Activated naive CD8-positive, alpha-beta T cell treated with anti-CD3 and anti-CD28 coated beads, Interleukin-2, amount 10 ng/mL, durations not matched to agents 7 days and 5 days (primary cell): ENCODE data around the gene ST3GAL5. TPM values are rescaled to one million over a fixed set of nuclear protein-coding genes. Genes with fewer than 3 reads are reported as not detected.
"Not testable (repeated sequence)": the region's sequence is repeated elsewhere in the genome, so short reads cannot be mapped to it uniquely, and the experiment has no call there.

ENCODE experiments used
- ATAC-seq: fragments of 150-1000 bp; cut with Tn5 transposase; one replicate; pipeline ENCODE4 v1.10.0; 2021; ENCODE audit warnings: low read depth, moderate library complexity
- POLR2A ChIA-PET: fragments of 350-600 bp; sonication (Branson Sonifier 250); formaldehyde crosslinking; loops from one replicate; lab custom pipeline; 2021; ENCODE audit warnings: antibody characterized with exemption; lab: Charles Lee
- DNase-seq: peaks from one replicate; pipeline ENCODE4 v3.0.0; 2021
- H3K27ac Mint-ChIP-seq: one replicate; pipeline ENCODE4 v1.8.0; 2022; ENCODE audit warnings: mild to moderate bottlenecking, mixed read lengths
- H3K27me3 Mint-ChIP-seq: one replicate; pipeline ENCODE4 v1.8.0; 2022; ENCODE audit warnings: mild to moderate bottlenecking, moderate library complexity, mixed read lengths
- H3K36me3 Mint-ChIP-seq: one replicate; pipeline ENCODE4 v1.8.0; 2021; ENCODE audit warnings: mild to moderate bottlenecking, mixed read lengths
- H3K4me1 Mint-ChIP-seq: one replicate; pipeline ENCODE4 v1.8.0; 2021; ENCODE audit warnings: mixed read lengths
- H3K4me3 Mint-ChIP-seq: one replicate; pipeline ENCODE4 v1.8.0; 2022; ENCODE audit warnings: mild to moderate bottlenecking, moderate library complexity, mixed read lengths
- H3K9me3 Mint-ChIP-seq: one replicate; pipeline ENCODE4 v1.8.0; 2021; ENCODE audit warnings: mixed read lengths
- total RNA-seq, 2 experiments: library from RNA; stranded (reverse); gene quantifications; one replicate each; pipeline ENCODE4 v1.2.3, GENCODE V29; 2021

Gene ST3GAL5
- total RNA-seq, 2 experiments from 2014 or later = 59.9 to 62.8 TPM

- H3K9me3 Mint-ChIP-seq = peaks cover 10% of the 10 kb centered on the region
- H3K4me3 Mint-ChIP-seq = no peak overlapping the region
- peaks cover 13% of the 10 kb centered on the region for H3K4me1 Mint-ChIP-seq
- ATAC-seq = no peak
- DNase-seq = no peak
- POLR2A ChIA-PET = interaction anchor here (1.7 kb wide), 1 partner anchor 10 kb away, joined by 5 read pairs; the partner anchor contains the start of gene ST3GAL5
- no peak overlapping the region for H3K27ac Mint-ChIP-seq
- peaks cover 24% of the 10 kb centered on the region for H3K36me3 Mint-ChIP-seq
- H3K27me3 Mint-ChIP-seq = no peaks in the 10 kb centered on the region
These were observed 10.5 kb upstream of the ST3GAL5 start for GRCh38 chr2:85899284-85899683.

DNA sequence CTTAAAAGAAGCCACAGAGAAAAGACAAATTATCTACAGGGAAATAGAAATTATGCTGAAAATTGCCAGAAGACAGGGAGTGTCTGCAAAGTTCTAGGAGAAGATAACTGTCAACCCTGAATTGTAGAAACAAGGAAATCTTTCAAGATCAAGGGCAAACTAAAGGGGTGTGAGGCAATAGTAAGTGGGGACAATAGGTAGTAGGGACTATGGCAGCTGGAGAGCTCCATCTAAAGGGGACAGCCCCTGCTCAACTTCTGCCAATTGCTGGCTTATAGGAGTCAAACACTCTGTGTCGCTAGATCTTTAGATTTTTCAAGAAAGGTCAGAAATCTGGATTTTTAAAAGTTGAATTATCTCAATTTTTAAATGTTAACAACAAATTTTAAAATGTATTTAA lies 10.1 kb upstream of the ST3GAL5 start:
- no peak overlapping the region for H3K27ac Mint-ChIP-seq

GRCh38 chr2:85894554-85895278 lies 5.9 kb upstream of the ST3GAL5 start:
- peaks cover 33% of the 10 kb centered on the region for H3K36me3 Mint-ChIP-seq
- DNase-seq, H3K27ac Mint-ChIP-seq, H3K27me3 Mint-ChIP-seq, ATAC-seq, H3K4me3 Mint-ChIP-seq: not testable (repeated sequence)
- POLR2A ChIA-PET = interaction anchor here (0.9 kb wide), 1 partner anchor 99 kb away, joined by 6 read pairs; no protein-coding TSS in a partner anchor
- H3K9me3 Mint-ChIP-seq = peaks cover 12% of the 10 kb centered on the region
- H3K4me1 Mint-ChIP-seq = peaks cover 40% of the 10 kb centered on the region

More for the DNA sequence above, 10.1 kb upstream of the ST3GAL5 start:
- Mint-ChIP-seq H3K4me1 (peaks cover 16% of the 10 kb centered on the region), H3K36me3 (peaks cover 28% of the 10 kb centered on the region), H3K4me3 (no peak overlapping the region), H3K27me3 (no peaks in the 10 kb centered on the region), H3K9me3 (peaks cover 12% of the 10 kb centered on the region)
- POLR2A ChIA-PET = interaction anchor here (1.7 kb wide), 1 partner anchor 10 kb away, joined by 5 read pairs; the partner anchor contains the start of gene ST3GAL5
- DNase-seq (no peak), ATAC-seq (no peak)

DNA sequence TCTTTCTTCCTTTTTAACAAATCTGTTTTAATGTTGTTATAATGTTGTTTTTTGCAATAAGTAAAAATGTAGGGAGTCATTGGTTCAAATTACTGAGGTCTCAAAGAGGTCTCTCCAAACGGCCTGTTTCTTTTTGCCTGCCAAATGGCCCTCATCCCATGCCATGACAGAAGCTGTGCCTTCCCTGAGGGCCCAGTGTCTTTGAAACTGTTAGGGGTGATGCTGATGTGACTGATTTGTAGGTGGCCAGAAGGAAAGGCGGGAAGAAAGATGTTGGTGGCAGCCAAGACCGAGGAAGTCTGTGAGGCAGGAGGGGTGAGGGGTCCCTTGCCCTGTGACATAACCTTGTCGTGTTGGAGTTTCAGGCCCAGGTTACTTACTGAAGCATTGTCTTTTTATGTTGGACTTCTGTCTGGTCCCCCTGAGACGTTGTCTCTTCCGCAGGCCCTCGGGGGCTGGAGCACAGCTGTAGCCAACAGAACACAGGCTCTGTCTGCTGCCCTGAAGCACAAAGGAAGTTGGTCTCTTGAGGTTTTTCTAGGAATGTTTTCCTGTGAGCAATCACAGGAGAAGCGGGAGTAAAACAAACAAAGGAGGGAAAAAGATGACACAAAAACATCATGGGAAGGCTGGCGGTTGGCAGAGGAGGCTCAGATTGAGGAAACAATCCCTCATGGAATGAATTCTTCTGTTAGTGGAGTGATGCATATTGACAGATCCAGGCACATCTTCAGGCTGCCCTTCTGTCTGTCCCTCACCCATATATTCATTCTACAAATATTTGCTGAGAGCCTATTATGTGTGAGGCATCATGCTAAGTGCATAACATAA lies 4.9 kb upstream of the ST3GAL5 start:
- Mint-ChIP-seq H3K27ac (peak overlapping the region; percentile 4), H3K27me3 (no peaks in the 10 kb centered on the region), H3K4me1 (peaks cover 42% of the 10 kb centered on the region), H3K4me3 (peak overlapping the region; percentile 29), H3K9me3 (peaks cover 12% of the 10 kb centered on the region), H3K36me3 (peaks cover 32% of the 10 kb centered on the region)
- DNase-seq (no peak), ATAC-seq (no peak)
- POLR2A ChIA-PET = no interaction called here

DNA sequence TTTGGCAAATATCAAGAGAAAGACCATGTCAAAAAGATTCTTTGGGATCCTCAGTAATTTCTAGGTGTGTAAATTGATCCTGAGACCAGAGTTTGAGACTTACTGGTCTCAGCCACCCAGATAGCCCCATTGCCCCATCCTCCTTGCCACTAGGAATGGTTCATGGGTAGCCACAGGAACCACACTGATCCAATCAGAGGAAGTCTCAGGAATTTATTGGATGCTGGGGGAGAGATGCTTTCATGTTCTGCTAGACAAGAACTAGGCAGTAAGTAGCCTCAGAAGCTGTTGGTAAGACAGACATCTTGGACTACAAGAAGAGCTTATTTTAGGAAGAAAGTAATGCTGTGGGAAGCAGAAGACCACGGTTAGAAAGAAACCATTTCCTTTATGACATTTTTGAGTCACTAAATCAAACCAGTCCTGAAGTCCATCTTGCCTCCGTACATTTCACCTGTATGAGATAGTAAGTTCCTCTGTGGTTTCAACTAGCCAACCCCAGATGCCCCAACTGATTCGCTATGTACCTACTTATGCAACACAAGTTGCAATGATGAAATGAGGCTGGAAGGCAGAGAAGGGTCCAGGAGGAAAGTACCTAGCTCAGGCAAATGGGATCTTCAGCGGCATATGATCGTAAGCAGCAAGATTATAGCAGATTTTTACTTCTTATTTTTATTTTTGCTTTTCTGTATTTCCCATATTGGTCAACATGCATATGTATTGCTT lies 3.6 kb upstream of the ST3GAL5 start:
- Mint-ChIP-seq H3K27ac (no peak overlapping the region), H3K9me3 (peaks cover 5% of the 10 kb centered on the region), H3K4me1 (peaks cover 41% of the 10 kb centered on the region), H3K27me3 (no peaks in the 10 kb centered on the region), H3K4me3 (peak overlapping the region; percentile 48), H3K36me3 (peaks cover 23% of the 10 kb centered on the region)
- ATAC-seq (no peak), DNase-seq (no peak)
- POLR2A ChIA-PET = no interaction called here

GRCh38 chr2:85890522-85891176 lies 1.9 kb upstream of the ST3GAL5 start:
- Mint-ChIP-seq H3K9me3 (peaks cover 5% of the 10 kb centered on the region), H3K4me3 (peak overlapping the region; percentile 73), H3K27ac (peak overlapping the region; percentile 82), H3K4me1 (peaks cover 56% of the 10 kb centered on the region), H3K36me3 (peaks cover 26% of the 10 kb centered on the region), H3K27me3 (no peaks in the 10 kb centered on the region)
- POLR2A ChIA-PET = interaction anchor here (0.6 to 6.6 kb wide), 8 partner anchors 10 to 190 kb away, joined by 3 to 74 read pairs (median 14); no protein-coding TSS in a partner anchor
- DNase-seq (no peak), ATAC-seq (no peak)

DNA sequence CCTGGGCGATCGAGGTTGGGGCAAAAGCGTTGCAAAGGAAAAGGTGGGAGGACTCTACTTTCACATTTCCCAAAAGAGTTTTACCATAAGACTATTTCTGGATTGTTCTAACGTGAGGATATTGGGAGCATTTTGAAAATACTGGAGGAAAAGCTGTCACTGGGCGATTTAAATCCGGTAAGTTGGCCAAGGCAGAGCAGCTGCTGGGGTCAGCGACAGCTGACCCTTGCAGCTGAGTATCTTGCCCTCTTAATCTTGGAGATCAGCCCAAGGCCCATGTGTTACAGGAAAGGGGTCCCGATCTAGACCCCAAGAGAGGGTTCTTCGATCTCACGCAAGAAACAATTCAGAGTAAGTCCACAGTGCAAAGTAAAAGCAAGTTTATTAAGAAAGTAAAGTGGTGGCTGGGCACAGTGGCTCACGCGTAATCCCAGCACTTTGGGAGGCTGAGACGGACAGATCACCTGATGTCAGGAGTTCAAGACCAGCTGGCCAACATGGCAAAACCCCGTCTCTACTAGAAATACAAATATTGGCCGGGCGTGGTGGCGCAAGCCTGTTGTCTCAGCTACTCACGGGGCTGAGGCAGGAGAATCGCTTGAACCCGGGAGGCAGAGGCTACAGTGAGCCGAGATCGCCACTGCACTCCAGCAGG lies 964 bp upstream of the ST3GAL5 start:
- POLR2A ChIA-PET = interaction anchor here (0.6 to 6.6 kb wide), 18 partner anchors 10 to 560 kb away, joined by 3 to 74 read pairs (median 7); no protein-coding TSS in a partner anchor
- DNase-seq (peak; percentile 42), ATAC-seq (no peak)
- Mint-ChIP-seq H3K27ac (peak overlapping the region; percentile 94), H3K27me3 (no peaks in the 10 kb centered on the region), H3K4me3 (peak overlapping the region; percentile 94), H3K36me3 (peaks cover 19% of the 10 kb centered on the region), H3K4me1 (peaks cover 63% of the 10 kb centered on the region), H3K9me3 (peaks cover 2% of the 10 kb centered on the region)

GRCh38 chr2:85888020-85888683 lies 638 bp downstream of the ST3GAL5 start:
- peak overlapping the region; percentile 86 for H3K27ac Mint-ChIP-seq
- H3K4me3 Mint-ChIP-seq = peak overlapping the region; percentile 85
- POLR2A ChIA-PET = interaction anchor here (0.6 to 6.6 kb wide), 16 partner anchors 13 to 191 kb away, joined by 3 to 74 read pairs (median 5); no protein-coding TSS in a partner anchor
- peaks cover 23% of the 10 kb centered on the region for H3K36me3 Mint-ChIP-seq
- DNase-seq (peak; percentile 56), ATAC-seq (peak; percentile 10)
- H3K4me1 Mint-ChIP-seq = peaks cover 63% of the 10 kb centered on the region
- H3K27me3 Mint-ChIP-seq = no peaks in the 10 kb centered on the region
- peaks cover 3% of the 10 kb centered on the region for H3K9me3 Mint-ChIP-seq

DNA sequence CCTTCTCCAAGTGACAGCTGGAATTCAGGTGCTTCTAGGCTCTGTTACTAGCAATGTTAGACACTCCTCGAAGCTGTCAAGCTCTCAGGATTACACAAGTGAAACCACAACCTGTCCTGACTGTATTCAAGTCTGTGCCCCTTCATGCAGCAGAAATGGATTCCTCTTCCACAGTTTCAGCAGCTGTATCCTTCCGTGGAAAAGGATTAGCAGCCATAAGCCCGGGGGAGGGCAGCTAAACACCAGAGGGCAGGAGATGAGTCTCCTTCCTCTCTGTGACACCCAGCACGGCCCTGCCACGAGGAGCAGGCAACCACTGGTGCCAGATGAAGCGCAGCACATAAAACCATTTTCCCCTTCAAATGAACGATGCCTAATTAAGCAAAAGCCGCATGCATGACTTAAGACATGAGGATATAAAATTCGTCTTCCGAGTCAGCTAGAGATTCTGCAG lies 1.2 kb downstream of the ST3GAL5 start:
- H3K27me3 Mint-ChIP-seq = no peaks in the 10 kb centered on the region
- H3K27ac Mint-ChIP-seq = peak overlapping the region; percentile 86
- peaks cover 58% of the 10 kb centered on the region for H3K4me1 Mint-ChIP-seq
- peak; percentile 65 for DNase-seq
- peak overlapping the region; percentile 85 for H3K4me3 Mint-ChIP-seq
- ATAC-seq = peak; percentile 29
- H3K36me3 Mint-ChIP-seq = peaks cover 27% of the 10 kb centered on the region
- peaks cover 3% of the 10 kb centered on the region for H3K9me3 Mint-ChIP-seq
- POLR2A ChIA-PET = interaction anchor here (0.6 to 6.6 kb wide), 14 partner anchors 8 to 192 kb away, joined by 3 to 74 read pairs (median 6); no protein-coding TSS in a partner anchor

- no peaks in the 10 kb centered on the region for H3K27me3 Mint-ChIP-seq
- H3K4me3 Mint-ChIP-seq = peak overlapping the region; percentile 85
- H3K27ac Mint-ChIP-seq = peak overlapping the region; percentile 23
- H3K4me1 Mint-ChIP-seq = peaks cover 52% of the 10 kb centered on the region
- H3K9me3 Mint-ChIP-seq = peaks cover 5% of the 10 kb centered on the region
- peaks cover 33% of the 10 kb centered on the region for H3K36me3 Mint-ChIP-seq
- no peak for DNase-seq
- ATAC-seq = no peak
- POLR2A ChIA-PET = interaction anchor here (2.9 to 6.6 kb wide), 5 partner anchors 34 to 150 kb away, joined by 18 to 74 read pairs (median 27); no protein-coding TSS in a partner anchor
These were observed 2.2 kb downstream of the ST3GAL5 start for GRCh38 chr2:85886590-85886989.

DNA sequence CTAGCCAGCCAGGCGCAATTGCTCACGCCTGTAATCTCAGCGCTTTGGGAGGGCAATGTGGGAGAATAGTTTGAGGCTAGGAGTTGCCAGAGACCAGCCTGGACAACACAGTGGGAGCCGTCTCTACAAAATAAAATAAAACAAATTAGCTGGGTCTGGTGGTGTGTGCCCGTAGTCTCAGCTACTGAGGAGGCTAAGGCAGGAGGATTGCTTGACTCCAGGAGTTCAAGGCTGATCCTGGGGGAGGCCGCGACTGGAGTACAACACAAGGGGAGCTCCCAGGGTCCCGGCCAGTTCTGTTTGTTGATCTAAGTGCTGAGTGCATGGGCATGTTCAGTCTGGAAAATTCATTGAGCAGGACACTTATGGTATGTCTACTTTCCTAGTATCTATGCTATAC lies 2.6 kb downstream of the ST3GAL5 start:
- DNase-seq (no peak), ATAC-seq (no peak)
- peak overlapping the region; percentile 48 for H3K27ac Mint-ChIP-seq
- H3K4me3 Mint-ChIP-seq = peak overlapping the region; percentile 85
- peaks cover 37% of the 10 kb centered on the region for H3K36me3 Mint-ChIP-seq
- peaks cover 10% of the 10 kb centered on the region for H3K9me3 Mint-ChIP-seq
- peaks cover 55% of the 10 kb centered on the region for H3K4me1 Mint-ChIP-seq
- no peaks in the 10 kb centered on the region for H3K27me3 Mint-ChIP-seq
- POLR2A ChIA-PET = interaction anchor here (2.9 to 6.6 kb wide), 4 partner anchors 34 to 150 kb away, joined by 18 to 74 read pairs (median 41); no protein-coding TSS in a partner anchor
